ENCODE measurements around the gene CD82.
"Not testable (repeated sequence)": the region's sequence is repeated elsewhere in the genome, so short reads cannot be mapped to it uniquely, and the experiment has no call there.

Gene CD82

GRCh38 chr11:44638032-44638431 lies 72.6 kb downstream of the CD82 start:
- no peak for DNase-seq

DNA sequence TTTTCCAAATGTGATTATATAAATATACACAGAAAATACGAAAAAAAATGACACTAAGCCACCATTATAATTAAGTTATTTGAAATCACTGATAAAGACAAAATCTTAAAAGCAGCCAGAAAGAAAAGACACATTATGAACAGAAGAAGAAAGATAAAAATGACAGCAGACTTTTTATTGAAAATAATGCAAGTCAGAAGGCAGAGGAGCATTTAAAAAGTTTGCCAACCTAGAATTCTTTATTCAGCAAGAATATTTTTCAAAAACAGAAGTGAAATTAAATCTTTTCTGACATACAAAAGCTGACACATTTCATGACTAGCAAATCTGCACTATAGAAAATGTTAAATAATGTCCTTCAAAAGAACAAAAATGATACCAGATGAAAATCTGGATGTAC lies 77.8 kb downstream of the CD82 start:
- DNase-seq, result no peak

DNA sequence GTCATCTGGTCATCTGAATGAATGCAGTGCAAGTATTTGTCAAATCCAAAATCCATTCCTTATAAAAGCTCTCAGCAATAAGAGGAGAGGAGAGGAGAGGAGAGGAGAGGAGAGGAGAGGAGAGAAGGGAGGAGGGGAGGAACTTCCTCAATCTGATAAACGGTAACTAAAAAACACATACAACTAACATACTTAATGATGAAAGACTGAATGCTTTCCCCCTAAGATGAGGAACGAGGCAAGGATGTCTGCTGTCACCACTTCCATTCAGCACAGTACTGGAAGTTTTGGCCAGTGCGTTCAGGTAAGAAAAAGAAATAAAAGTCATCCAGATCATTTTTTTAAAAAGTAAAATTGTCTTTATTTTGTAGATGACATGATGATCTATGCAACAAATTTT lies 80.4 kb downstream of the CD82 start:
- no peak for DNase-seq

- not testable (repeated sequence) for DNase-seq
Measured at GRCh38 chr11:44647255-44647955, 81.9 kb downstream of the CD82 start.

DNA sequence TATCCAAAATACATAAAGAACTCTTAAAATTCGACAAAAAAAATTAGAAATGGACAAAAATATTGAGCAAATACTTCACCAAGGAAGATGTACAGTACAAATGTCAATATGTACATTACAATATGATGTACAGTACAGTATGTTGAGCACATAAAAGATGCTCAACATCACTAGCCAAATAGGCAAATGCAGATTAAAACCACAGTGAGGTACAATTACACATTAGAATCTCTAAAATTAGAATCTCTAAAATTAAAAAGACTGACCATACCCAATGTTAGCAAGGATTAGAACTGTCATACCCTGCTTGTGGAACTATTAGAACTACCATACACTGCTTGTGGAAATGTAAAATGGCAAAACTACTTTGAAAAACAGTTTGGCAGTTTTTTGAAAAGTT lies 82.6 kb downstream of the CD82 start:
- DNase-seq, result no peak

- DNase-seq, result no peak
Measured at GRCh38 chr11:44651535-44652155, 86.2 kb downstream of the CD82 start.

GRCh38 chr11:44652901-44653644 lies 87.6 kb downstream of the CD82 start:
- no peak for DNase-seq

DNA sequence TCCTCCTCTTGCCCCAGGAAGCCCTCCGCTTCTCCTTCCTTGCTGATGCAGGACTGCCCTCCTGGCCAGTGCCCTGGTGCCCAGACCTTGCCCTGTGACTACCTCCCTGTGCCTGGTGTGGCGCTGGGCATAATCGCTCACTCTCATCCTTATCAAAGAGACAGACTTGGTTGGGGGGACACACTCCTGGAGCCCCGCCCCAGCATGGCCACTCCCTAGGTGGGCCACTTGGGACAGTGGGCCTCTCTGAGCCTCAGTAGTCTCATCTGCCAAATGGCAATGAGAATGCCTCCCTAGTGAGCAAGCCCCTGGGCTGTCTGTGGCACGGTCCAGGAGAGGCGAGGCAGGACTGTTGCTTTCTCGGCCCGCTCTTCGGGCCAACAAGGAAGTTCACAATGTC lies 88.6 kb downstream of the CD82 start:
- no peak for DNase-seq

- DNase-seq, result no peak
Measured at GRCh38 chr11:44654596-44654995, 89.1 kb downstream of the CD82 start.

GRCh38 chr11:44657836-44658505 lies 92.5 kb downstream of the CD82 start:
- DNase-seq, result no peak

- peak; percentile 52 for DNase-seq
Measured at GRCh38 chr11:44658506-44658850, 93.0 kb downstream of the CD82 start.

DNA sequence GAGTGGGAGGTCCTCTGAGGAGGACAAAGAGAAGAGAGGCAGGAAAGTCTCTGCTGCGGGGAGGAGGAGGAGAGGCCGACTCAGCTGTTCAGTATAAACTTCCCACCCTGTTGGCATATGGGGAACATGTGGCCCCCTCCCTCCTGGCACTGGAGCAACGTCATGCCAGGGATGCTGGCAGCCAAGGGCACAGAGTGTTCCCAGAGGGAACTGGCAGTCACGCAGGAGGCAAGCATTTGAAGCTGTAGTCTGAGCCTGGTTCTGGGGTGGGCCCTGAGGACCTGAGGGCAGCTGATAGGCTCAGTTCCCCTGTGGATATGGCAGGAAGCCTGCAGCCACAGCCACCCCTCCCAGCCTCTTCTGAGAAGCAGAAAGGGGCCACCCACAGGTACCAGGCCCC lies 94.2 kb downstream of the CD82 start:
- DNase-seq, result no peak

GRCh38 chr11:44660535-44660934 lies 95.1 kb downstream of the CD82 start:
- DNase-seq, result not testable (repeated sequence)

DNA sequence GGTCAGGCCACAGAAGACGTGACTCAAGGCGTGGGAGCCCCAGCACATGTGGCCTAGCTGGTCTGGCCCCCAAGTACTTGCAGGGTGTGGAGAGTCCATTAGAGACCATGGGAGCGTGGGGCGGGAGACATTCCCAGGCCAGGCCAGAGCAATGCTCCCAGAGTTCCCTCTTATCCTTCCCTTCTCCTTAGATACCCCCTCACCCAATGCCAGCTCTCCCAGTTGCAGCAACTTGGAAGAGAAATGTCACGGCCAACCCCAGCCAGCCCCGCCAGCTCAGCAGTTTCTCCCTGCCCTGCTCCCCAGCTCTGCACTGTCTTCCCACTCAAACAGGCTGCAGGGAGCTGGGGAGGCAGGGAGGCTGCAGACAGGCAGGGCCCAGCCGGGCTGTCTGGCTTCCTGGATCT lies 95.9 kb downstream of the CD82 start:
- DNase-seq, result no peak

Data from CD4-positive, alpha-beta T cell treated with Interleukin-12 subunit alpha and Interleukin-12 subunit beta, for 1 hour (primary cell).